Stomach smooth muscle (tissue), 2 donors: ENCODE measurements around the gene SND1.

Experiments
- H3K27ac ChIP-seq: one replicate; pipeline ENCODE4 v1.7.0; 2013; ENCODE audit warnings: mild to moderate bottlenecking, low read length, inconsistent platforms
- H3K27me3 ChIP-seq, 2 donors: one replicate each; pipeline ENCODE4 v1.7.0; 2013; ENCODE audit warnings: low read length in 2 of 2; ENCODE audit not compliant: insufficient read depth in 2 of 2, control insufficient read depth in 1 of 2
- H3K36me3 ChIP-seq, 2 donors: one replicate each; pipeline ENCODE4 v1.7.0; 2013; ENCODE audit warnings: low read length in 2 of 2; ENCODE audit not compliant: control insufficient read depth in 2 of 2, insufficient read depth in 2 of 2
- H3K4me1 ChIP-seq: one replicate; pipeline ENCODE4 v1.7.0; 2013; ENCODE audit warnings: low read length; ENCODE audit not compliant: control insufficient read depth, insufficient read depth
- H3K4me3 ChIP-seq, 2 donors: one replicate each; pipeline ENCODE4 v1.7.0; 2013; ENCODE audit warnings: low read length in 2 of 2
- H3K9ac ChIP-seq, 2 donors: one replicate each; pipeline ENCODE4 v1.7.0; 2013; ENCODE audit warnings: low read length in 2 of 2, mild to moderate bottlenecking in 1 of 2
- H3K9me3 ChIP-seq, 2 donors: one replicate each; pipeline ENCODE4 v1.7.0; 2013; ENCODE audit warnings: low read length in 2 of 2; ENCODE audit not compliant: control insufficient read depth in 2 of 2
- donor health status: healthy.
- donor health status: Pancreatic carcinoma.

The SND1 gene

GRCh38 chr7:127968547-127968946, 316.6 kb downstream of the SND1 start:
- H3K27ac ChIP-seq = no peak overlapping the region
- H3K27me3 ChIP-seq = no peaks in the 10 kb centered on the region
- H3K4me1 ChIP-seq = peaks cover 1% of the 10 kb centered on the region
- no peak overlapping the region for H3K9ac ChIP-seq
- H3K9me3 ChIP-seq = no peaks in the 10 kb centered on the region
- no peak overlapping the region for H3K4me3 ChIP-seq
- no peaks in the 10 kb centered on the region for H3K36me3 ChIP-seq

- Histone ChIP-seq H3K4me3 (no peak overlapping the region), H3K9me3 (no peaks in the 10 kb centered on the region), H3K27ac (no peak overlapping the region), H3K4me1 (peaks cover 7% of the 10 kb centered on the region), H3K9ac (no peak overlapping the region), H3K36me3 (no peaks in the 10 kb centered on the region), H3K27me3 (no peaks in the 10 kb centered on the region)
Measured at GRCh38 chr7:127973832-127974231, 321.8 kb downstream of the SND1 start.

GRCh38 chr7:127974446-127975035, 322.5 kb downstream of the SND1 start:
- H3K4me1 ChIP-seq = peaks cover 7% of the 10 kb centered on the region
- H3K36me3 ChIP-seq = no peaks in the 10 kb centered on the region
- no peak overlapping the region for H3K4me3 ChIP-seq

GRCh38 chr7:127976056-127976737, 324.2 kb downstream of the SND1 start:
- Histone ChIP-seq H3K9ac (no peak overlapping the region), H3K36me3 (no peaks in the 10 kb centered on the region), H3K27me3 (no peaks in the 10 kb centered on the region), H3K9me3 (no peaks in the 10 kb centered on the region), H3K4me1 (peaks cover 7% of the 10 kb centered on the region), H3K27ac (no peak overlapping the region), H3K4me3 (no peak overlapping the region)

More at GRCh38 chr7:127974446-127975035, 322.5 kb downstream of the SND1 start:
- H3K27ac ChIP-seq = no peak overlapping the region
- H3K9me3 ChIP-seq = no peaks in the 10 kb centered on the region
- no peaks in the 10 kb centered on the region for H3K27me3 ChIP-seq
- no peak overlapping the region for H3K9ac ChIP-seq

GRCh38 chr7:127976738-127977120, 324.7 kb downstream of the SND1 start:
- Histone ChIP-seq H3K9me3 (no peaks in the 10 kb centered on the region), H3K9ac (no peak overlapping the region), H3K36me3 (no peaks in the 10 kb centered on the region), H3K27ac (no peak overlapping the region), H3K4me1 (peaks cover 7% of the 10 kb centered on the region), H3K27me3 (no peaks in the 10 kb centered on the region), H3K4me3 (no peak overlapping the region)

GRCh38 chr7:127978421-127978820, 326.4 kb downstream of the SND1 start:
- Histone ChIP-seq H3K4me1 (peaks cover 7% of the 10 kb centered on the region), H3K9ac (no peak overlapping the region), H3K4me3 (no peak overlapping the region), H3K27me3 (no peaks in the 10 kb centered on the region), H3K36me3 (no peaks in the 10 kb centered on the region), H3K27ac (no peak overlapping the region), H3K9me3 (no peaks in the 10 kb centered on the region)

- Histone ChIP-seq H3K27me3 (no peaks in the 10 kb centered on the region), H3K27ac (no peak overlapping the region), H3K9ac (no peak overlapping the region), H3K4me3 (no peak overlapping the region), H3K9me3 (no peaks in the 10 kb centered on the region), H3K4me1 (peaks cover 5% of the 10 kb centered on the region), H3K36me3 (no peaks in the 10 kb centered on the region)
Measured at GRCh38 chr7:127979113-127979727, 327.2 kb downstream of the SND1 start.

GRCh38 chr7:127979728-127980126, 327.7 kb downstream of the SND1 start:
- H3K4me3 ChIP-seq = no peak overlapping the region
- no peak overlapping the region for H3K27ac ChIP-seq
- H3K4me1 ChIP-seq = peaks cover 5% of the 10 kb centered on the region
- no peaks in the 10 kb centered on the region for H3K36me3 ChIP-seq
- no peaks in the 10 kb centered on the region for H3K27me3 ChIP-seq
- no peaks in the 10 kb centered on the region for H3K9me3 ChIP-seq
- H3K9ac ChIP-seq = no peak overlapping the region

- no peak overlapping the region for H3K27ac ChIP-seq
- H3K27me3 ChIP-seq = no peaks in the 10 kb centered on the region
Measured at GRCh38 chr7:127980901-127981300, 328.9 kb downstream of the SND1 start.

GRCh38 chr7:127981965-127982364, 330.0 kb downstream of the SND1 start:
- Histone ChIP-seq H3K27me3 (no peaks in the 10 kb centered on the region), H3K27ac (no peak overlapping the region), H3K9me3 (no peaks in the 10 kb centered on the region), H3K4me3 (no peak overlapping the region), H3K9ac (no peak overlapping the region), H3K4me1 (peaks cover 6% of the 10 kb centered on the region), H3K36me3 (no peaks in the 10 kb centered on the region)

More at GRCh38 chr7:127980901-127981300, 328.9 kb downstream of the SND1 start:
- H3K4me3 ChIP-seq = no peak overlapping the region
- no peak overlapping the region for H3K9ac ChIP-seq
- H3K4me1 ChIP-seq = peaks cover 5% of the 10 kb centered on the region
- H3K9me3 ChIP-seq = no peaks in the 10 kb centered on the region
- no peaks in the 10 kb centered on the region for H3K36me3 ChIP-seq

- no peak overlapping the region for H3K4me3 ChIP-seq
- H3K4me1 ChIP-seq = peaks cover 7% of the 10 kb centered on the region
- H3K27ac ChIP-seq = no peak overlapping the region
- H3K9me3 ChIP-seq = no peaks in the 10 kb centered on the region
- H3K36me3 ChIP-seq = no peaks in the 10 kb centered on the region
- H3K27me3 ChIP-seq = no peaks in the 10 kb centered on the region
- no peak overlapping the region for H3K9ac ChIP-seq
Measured at GRCh38 chr7:127983804-127984332, 331.9 kb downstream of the SND1 start.
